HG02943 (cell line): Measurements from ENCODE around the gene OR51V1.
"Not testable (repeated sequence)": the region's sequence is repeated elsewhere in the genome, so short reads cannot be mapped to it uniquely, and the experiment has no call there.

Source experiments
- ATAC-seq: cut with Tn5 transposase; IDR thresholded peaks from one replicate; pipeline ENCODE4 v1.9.1; 2021; ENCODE audit warnings: mild to moderate bottlenecking, low read depth, moderate library complexity; ENCODE audit not compliant: unreplicated experiment

The OR51V1 gene, protein sequence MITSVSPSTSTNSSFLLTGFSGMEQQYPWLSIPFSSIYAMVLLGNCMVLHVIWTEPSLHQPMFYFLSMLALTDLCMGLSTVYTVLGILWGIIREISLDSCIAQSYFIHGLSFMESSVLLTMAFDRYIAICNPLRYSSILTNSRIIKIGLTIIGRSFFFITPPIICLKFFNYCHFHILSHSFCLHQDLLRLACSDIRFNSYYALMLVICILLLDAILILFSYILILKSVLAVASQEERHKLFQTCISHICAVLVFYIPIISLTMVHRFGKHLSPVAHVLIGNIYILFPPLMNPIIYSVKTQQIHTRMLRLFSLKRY

GRCh38 chr11:5200582-5200981 is at the start of gene OR51V1:
TSS of gene OR51V1 (minus strand) at chr11:5200682. CDS start at chr11:5200682, 0 bp downstream.
- no peak for ATAC-seq

DNA sequence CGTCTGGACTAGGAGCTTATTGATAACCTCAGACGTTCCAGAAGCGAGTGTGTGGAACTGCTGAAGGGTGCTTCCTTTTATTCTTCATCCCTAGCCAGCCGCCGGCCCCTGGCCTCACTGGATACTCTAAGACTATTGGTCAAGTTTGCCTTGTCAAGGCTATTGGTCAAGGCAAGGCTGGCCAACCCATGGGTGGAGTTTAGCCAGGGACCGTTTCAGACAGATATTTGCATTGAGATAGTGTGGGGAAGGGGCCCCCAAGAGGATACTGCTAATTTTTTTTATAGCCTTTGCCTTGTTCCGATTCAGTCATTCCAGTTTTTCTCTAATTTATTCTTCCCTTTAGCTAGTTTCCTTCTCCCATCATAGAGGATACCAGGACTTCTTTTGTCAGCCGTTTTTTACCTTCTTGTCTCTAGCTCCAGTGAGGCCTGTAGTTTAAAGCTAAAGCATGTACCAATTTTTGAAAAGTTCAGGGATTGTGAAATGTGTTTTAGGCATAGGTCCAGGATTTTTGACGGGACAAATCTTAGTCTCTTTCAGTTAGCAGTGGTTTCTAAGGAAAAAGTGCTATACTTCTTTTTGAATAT is 49.4 kb upstream of the OR51V1 start, which contains the start of gene HBG1:
HBG1 (minus strand) TSS at position 51 of the 590 bp plus-strand sequence. CDS start 53 bp downstream, outside the sequence.
- ATAC-seq, result not testable (repeated sequence)

DNA sequence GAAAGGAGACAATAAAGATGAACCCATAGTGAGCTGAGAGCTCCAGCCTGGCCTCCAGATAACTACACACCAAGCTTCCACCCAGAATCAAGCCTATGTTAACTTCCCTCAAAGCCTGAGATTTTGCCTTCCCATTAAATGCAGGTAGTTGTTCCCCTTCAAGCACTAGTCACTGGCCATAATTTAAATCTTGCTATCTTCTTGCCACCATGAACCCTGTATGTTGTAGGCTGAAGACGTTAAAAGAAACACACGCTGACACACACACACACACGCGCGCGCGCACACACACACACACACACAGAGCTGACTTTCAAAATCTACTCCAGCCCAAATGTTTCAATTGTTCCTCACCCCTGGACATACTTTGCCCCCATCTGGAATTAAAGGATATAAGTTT is 48.0 kb upstream of the OR51V1 start:
- not testable (repeated sequence) for ATAC-seq

DNA sequence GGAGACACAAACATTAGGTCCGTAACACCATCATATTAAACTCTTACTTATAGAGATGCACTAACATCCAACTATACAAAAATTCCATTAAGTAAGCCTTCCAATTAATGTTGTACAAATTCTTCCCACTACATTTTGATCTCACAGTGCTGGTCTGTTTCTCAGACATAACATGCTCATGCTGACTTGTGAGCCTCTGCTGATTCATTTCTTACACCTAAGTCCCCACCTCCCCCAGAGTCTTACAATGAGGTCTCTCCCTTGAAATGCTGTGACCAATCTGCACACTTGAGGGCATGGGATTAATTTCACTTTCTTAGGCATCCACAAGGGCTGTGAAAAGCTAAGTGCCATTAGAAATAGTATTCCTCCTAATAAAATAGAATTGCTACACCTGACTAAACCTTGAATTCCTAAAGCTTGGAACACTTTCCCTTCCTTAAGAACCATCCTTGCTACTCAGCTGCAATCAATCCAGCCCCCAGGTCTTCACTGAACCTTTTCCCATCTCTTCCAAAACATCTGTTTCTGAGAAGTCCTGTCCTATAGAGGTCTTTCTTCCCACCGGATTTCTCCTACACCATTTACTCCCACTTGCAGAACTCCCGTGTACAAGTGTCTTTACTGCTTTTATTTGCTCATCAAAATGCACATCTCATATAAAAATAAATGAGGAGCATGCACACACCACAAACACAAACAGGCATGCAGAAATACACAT is 47.1 kb upstream of the OR51V1 start:
- no peak for ATAC-seq

DNA sequence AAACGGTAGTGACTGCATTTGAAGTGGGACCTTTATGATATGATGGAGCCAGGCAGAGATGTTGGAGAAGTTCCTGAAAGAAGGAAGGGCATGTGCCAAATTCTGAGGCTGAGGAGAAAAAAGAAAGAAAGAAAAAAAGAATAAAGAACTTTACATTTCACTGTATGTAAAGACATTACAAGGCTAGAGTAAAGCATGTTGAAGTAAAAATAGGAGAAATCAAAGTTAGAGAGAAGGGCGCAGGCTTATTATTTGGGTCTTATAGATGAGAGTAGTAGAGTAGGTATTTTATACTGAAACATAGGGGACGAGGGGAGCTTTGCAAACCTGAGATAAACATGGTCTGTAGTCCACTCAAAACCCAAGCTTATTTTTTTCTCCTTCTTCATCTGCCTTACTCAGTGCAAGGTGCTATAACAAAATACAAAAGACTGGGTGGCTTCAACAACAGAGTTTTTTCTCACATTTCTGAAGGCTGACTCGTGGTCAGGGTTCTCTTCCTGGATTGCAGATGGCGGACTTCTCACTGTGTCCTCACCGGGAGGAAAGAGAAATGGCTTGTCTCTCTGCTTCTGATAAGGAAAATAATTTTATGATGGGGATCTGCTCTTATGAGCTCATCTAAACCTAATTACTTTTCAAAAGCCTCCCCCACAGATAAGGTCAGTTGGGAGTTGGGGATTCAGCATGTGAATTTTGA is 46.4 kb upstream of the OR51V1 start:
- no peak for ATAC-seq

GRCh38 chr11:5245155-5245554 is 44.7 kb upstream of the OR51V1 start:
- ATAC-seq, result no peak

GRCh38 chr11:5243816-5244180 is 43.3 kb upstream of the OR51V1 start:
- ATAC-seq, result no peak

DNA sequence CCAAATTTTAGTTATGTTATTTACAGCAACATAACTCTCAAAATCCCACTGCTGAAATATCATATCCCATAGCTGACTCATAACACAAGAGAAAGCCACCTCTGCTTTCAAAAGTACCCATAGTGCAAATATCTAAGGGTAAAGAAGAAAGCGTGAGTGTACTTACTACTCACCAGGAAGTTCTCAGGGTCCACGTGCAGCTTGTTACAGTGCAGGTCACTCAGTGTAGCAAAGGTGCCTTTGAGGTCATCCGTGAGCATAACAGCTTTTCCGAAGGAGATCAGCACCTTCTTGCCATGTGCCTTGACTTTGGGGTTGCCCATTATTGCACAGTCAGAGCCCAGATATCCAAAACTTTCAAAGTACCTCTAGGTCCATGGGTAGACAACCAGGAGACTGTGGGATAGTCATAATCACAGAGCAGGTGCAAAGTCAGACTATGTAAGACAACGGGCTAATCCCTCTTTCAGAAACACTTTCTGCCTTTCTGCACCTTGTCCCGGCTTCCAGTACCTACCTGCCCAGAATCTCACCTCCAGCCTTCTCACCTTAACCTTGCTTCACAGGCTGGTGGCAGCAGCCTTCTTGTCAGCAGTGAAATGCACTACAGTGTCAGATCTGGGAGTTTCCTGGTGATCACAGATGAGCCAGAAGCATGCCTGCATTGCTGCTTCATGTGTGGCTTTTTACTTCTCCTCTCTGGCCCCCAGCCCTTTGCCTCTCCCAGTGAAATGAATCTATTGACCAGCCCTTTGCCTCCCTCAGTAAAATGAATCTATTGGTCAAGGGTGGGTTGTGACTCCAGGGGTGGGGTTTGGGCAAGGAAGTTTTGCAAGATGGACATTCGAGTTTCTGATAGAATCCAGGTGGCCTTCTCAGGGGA is 42.7 kb upstream of the OR51V1 start:
- no peak for ATAC-seq

GRCh38 chr11:5242208-5242607 is 41.7 kb upstream of the OR51V1 start:
- ATAC-seq, result no peak

- no peak for ATAC-seq
Observed at GRCh38 chr11:5241458-5241857, 41.0 kb upstream of the OR51V1 start.

DNA sequence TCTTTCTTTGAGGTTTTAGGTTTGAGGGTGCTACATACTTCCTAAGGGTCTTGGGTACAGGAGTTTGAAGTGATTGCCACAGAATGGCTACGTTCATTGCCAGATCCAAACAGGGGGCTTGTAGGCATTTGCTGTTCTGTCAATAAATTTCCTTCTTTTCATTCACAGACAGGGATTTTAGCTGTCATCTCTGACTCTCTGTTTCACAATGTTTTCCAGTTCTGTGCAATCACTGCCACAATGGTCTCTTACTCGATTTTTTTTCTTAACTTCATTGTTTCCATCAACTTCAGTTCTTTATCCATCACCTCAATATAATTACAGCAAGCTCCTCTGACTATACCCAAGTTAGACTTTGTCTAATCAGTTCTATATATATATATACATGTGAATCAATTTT is 40.0 kb upstream of the OR51V1 start:
- ATAC-seq, result no peak

DNA sequence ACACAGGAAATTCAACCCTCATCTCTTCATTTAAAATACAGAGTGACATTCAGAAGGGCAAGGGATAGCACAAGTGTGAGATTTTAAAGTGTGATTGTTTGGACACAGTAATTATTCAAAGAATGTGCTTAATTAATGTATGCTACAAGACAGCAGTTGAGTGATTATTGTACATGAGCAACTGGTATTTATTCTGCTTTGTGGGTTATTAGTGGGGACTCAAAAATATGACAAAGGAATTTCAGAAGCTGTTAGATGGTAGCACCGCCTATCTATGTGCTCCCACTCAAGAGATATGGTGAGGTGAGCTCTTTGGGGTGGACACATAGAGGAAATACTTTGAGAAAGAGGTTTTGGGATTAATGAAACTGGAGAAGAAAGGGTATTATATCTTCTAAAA is 39.6 kb upstream of the OR51V1 start:
- no peak for ATAC-seq

GRCh38 chr11:5239046-5239445 is 38.6 kb upstream of the OR51V1 start:
- no peak for ATAC-seq

GRCh38 chr11:5238486-5238885 is 38.0 kb upstream of the OR51V1 start:
- no peak for ATAC-seq

DNA sequence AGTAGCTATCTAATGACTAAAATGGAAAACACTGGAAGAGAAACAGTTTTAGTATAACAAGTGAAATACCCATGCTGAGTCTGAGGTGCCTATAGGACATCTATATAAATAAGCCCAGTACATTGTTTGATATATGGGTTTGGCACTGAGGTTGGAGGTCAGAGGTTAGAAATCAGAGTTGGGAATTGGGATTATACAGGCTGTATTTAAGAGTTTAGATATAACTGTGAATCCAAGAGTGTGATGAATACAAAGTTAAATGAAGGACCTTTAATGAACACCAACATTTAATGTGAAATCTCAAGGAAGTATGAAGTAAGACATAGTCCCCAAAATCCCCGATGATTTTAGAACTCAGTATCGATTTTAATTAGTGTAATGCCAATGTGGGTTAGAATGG is 36.9 kb upstream of the OR51V1 start:
- no peak for ATAC-seq

DNA sequence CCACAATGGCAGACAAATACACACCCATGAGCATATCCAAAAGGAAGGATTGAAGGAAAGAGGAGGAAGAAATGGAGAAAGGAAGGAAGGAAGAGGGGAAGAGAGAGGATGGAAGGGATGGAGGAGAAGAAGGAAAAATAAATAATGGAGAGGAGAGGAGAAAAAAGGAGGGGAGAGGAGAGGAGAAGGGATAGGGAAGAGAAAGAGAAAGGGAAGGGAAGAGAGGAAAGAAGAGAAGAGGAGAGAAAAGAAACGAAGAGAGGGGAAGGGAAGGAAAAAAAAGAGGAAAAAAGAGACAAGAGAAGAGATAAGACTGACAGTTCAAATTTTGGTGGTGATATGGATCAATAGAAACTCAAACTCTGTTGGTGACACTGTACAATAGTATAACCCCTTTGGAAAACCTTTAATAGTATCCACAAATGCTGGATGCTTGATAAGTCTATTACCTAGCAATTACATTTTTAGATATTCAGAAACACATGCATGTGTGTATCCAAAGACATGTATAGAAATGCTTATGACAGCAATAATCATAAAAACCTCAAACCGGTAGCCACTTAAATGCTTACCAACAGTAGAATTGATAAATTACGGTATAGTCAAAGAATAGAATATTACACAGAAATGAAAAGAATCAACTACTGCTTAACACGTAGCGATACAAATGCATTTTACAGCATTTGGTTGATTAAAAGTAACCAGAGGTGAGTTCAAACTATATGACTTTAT is 35.0 kb upstream of the OR51V1 start:
- no peak for ATAC-seq

GRCh38 chr11:5234381-5234834 is 33.9 kb upstream of the OR51V1 start, which contains the start of gene HBD:
TSS of gene HBD (minus strand) at chr11:5234483. CDS start at chr11:5234433, 50 bp downstream.
- ATAC-seq, result no peak

- no peak for ATAC-seq
Observed at GRCh38 chr11:5233307-5233706, 32.8 kb upstream of the OR51V1 start.

DNA sequence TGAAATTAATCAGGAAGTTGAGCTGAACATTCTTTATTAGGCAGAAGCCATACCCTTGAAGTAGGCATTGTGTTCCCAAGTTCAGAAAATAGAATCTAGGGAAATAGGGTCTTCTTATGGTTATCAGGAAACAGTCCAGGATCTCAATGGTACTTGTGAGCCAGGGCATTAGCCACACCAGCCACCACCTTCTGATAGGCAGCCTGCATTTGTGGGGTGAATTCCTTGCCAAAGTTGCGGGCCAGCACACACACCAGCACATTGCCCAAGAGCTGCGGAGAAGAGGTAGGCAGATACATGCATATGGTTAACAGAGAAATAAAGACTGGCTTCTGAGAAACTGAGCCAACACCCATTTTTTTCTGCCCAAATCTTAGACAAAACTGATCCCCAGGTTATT is 32.3 kb upstream of the OR51V1 start:
- no peak for ATAC-seq
